Tibial nerve (tissue), 4 donors: Measurements from ENCODE around the gene TTC31. TPM values are rescaled to one million over a fixed set of nuclear protein-coding genes. Genes with fewer than 3 reads are reported as not detected.

Source experiments
- DNase-seq, 2 donors: peaks; one replicate each; pipeline ENCODE4 v3.0.0-alpha.2; 2019; ENCODE audit warnings: low spot score in 2 of 2
- H3K27ac ChIP-seq, 4 donors: fragments of 200-600 bp; sonication (generic) in 3 of 4; one replicate each; pipeline ENCODE4 v1.5.1; 2017 to 2019; ENCODE audit warnings: mild to moderate bottlenecking in 1 of 4
- H3K27me3 ChIP-seq, 2 donors: fragments of 200-600 bp; sonication (generic) in 1 of 2; one replicate each; pipeline versions ENCODE4 v1.5.1 to v1.6.0; 2017 to 2019
- H3K36me3 ChIP-seq, 3 donors: fragments of 200-600 bp; sonication (generic); one replicate each; pipeline ENCODE4 v1.5.1; 2018 to 2019
- H3K4me1 ChIP-seq, 4 donors: fragments of 200-600 bp; sonication (generic) in 3 of 4; one replicate each; pipeline ENCODE4 v1.5.1; 2017 to 2019
- H3K4me3 ChIP-seq, 4 donors: fragments of 200-600 bp; sonication (generic) in 3 of 4; one replicate each; pipeline ENCODE4 v1.5.1; 2017 to 2019; ENCODE audit warnings: mild to moderate bottlenecking in 1 of 4, moderate library complexity in 1 of 4
- H3K9me3 ChIP-seq, 4 donors: fragments of 200-600 bp; sonication (generic) in 3 of 4; one replicate each; pipeline ENCODE4 v1.5.1; 2017 to 2019
- EP300 ChIP-seq, 2 donors: sonication (generic); formaldehyde crosslinking; IDR thresholded peaks; one replicate each; pipeline ENCODE4 v1.6.1; 2017; ENCODE audit warnings: antibody characterized with exemption in 2 of 2, mild to moderate bottlenecking in 1 of 2
- POLR2A ChIP-seq, 2 donors: fragments of 450-650 bp; IDR thresholded peaks; one replicate each; pipeline ENCODE4 v1.6.1; 2017; ENCODE audit warnings: antibody characterized with exemption in 2 of 2, mild to moderate bottlenecking in 2 of 2, moderate library complexity in 2 of 2
- WGBS, 2 donors: methylation state at CpG; one replicate each; pipeline ENCODE4 v1.1.5; 2018; 5-methylcytosine and 5-hydroxymethylcytosine counted together
- total RNA-seq, 4 donors: library from RNA; depleted of rRNA; stranded (reverse); fragments of >200 nt; gene quantifications; one replicate each; pipeline ENCODE4 v1.1.0, GENCODE V29; 2016
- TF ChIP-seq, protein P1 (sequence below), 5 experiments: fragments of 200-600 bp in 3 of 5; fragments of 450-650 bp in 2 of 5; sonication (generic) in 3 of 5; IDR thresholded peaks; one replicate each; pipeline ENCODE4 v1.5.1; 2016 to 2019; ENCODE audit warnings: antibody characterized with exemption in 5 of 5, mild to moderate bottlenecking in 3 of 5, moderate library complexity in 2 of 5

The TTC31 gene
- total RNA-seq, 4 donors from 2014 or later: 14.6 to 43.3 (median 36.4) TPM

DNA sequence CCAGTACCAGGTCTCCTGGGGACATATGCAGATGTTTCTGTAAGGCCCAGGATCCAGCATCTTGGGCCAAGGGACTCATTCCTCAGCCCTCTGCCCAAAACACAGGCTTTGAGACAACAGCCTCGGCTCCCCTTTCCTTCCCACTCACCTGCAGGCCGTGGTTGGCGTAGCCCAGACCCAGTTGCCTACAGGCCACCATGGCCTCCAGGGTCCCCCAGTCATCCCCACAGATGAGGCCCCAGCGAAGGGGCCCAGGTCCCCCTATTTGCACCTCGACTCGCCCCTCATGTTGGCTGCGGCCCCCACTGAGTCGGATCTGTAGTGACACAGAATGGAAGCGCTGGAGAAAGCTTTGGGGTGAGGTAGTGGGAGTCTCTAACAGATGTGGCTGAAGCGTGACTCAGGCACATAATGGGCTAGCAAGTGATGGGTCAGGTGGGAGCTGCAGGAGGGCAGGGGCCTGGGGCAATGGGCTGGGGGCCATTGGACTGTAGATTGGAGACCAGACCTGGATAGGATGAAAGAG is 52.6 kb downstream of the TTC31 start:
- TF ChIP-seq, protein P1, sequence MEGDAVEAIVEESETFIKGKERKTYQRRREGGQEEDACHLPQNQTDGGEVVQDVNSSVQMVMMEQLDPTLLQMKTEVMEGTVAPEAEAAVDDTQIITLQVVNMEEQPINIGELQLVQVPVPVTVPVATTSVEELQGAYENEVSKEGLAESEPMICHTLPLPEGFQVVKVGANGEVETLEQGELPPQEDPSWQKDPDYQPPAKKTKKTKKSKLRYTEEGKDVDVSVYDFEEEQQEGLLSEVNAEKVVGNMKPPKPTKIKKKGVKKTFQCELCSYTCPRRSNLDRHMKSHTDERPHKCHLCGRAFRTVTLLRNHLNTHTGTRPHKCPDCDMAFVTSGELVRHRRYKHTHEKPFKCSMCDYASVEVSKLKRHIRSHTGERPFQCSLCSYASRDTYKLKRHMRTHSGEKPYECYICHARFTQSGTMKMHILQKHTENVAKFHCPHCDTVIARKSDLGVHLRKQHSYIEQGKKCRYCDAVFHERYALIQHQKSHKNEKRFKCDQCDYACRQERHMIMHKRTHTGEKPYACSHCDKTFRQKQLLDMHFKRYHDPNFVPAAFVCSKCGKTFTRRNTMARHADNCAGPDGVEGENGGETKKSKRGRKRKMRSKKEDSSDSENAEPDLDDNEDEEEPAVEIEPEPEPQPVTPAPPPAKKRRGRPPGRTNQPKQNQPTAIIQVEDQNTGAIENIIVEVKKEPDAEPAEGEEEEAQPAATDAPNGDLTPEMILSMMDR (IDR thresholded peaks at IDR 0.05): no peak
- 87 to 92% methylated on average over 10 of the region's 10 CpGs for WGBS, 2 donors

DNA sequence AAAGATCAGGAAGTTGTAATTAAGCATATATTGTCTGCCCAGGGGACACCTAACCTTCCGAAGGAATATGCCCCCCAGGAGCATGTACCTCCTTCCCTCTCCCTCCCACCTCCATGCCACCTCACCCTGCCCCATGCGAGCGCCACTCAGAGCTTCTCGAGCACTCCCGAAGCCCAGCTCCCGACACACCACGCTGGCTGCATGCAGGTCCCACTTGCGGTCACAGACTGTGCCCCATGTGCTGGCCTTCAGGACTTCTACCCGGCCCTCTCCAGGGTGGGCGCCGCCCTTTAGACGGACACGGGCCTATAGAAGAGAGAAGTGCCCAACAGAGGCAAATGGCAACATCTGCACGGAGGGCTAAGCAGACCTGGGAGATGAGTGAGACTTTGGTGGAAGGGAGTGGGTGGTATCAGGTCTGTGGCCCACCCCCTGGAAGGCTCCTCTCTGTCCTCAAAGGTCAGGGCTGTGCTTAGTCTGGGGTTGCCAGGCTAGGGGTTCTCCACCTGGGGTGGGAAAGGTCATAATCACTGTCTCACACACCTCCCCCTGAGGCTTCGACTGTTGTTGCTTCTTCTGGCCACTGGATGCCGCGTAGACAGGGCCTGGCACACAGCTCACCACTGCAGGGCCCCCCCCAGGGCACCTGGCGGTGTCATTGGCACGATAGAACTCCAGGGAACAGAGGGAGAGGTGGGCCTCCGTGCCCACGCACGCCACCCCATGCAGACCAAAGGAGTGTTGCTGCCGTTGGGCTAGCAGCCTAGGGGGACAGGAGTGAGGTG is 53.5 kb downstream of the TTC31 start:
- no peak overlapping the region for H3K4me3 ChIP-seq
- H3K36me3 ChIP-seq: peaks cover 0 to 45% (median 0%) of the 10 kb centered on the region in 3 donors
- no peaks in the 10 kb centered on the region for H3K9me3 ChIP-seq
- peaks cover 0 to 8% (median 2%) of the 10 kb centered on the region in 4 donors for H3K4me1 ChIP-seq
- no peak for DNase-seq
- no peak overlapping the region for H3K27ac ChIP-seq
- no peaks in the 10 kb centered on the region for H3K27me3 ChIP-seq
- 84 to 86% methylated on average over 23 of the region's 23 CpGs for WGBS, 2 donors
- no peak for TF ChIP-seq EP300 (IDR thresholded peaks at IDR 0.05)
- no peak for TF ChIP-seq POLR2A (IDR thresholded peaks at IDR 0.05)
- TF ChIP-seq, protein P1 (IDR thresholded peaks at IDR 0.05): no peak

More for the DNA sequence above, 52.6 kb downstream of the TTC31 start:
- H3K4me3 ChIP-seq: no peak overlapping the region
- H3K4me1 ChIP-seq: peaks cover 0 to 16% (median 9%) of the 10 kb centered on the region in 4 donors
- DNase-seq: no peak
- peaks cover 0 to 41% (median 0%) of the 10 kb centered on the region in 3 donors for H3K36me3 ChIP-seq
- no peaks in the 10 kb centered on the region for H3K27me3 ChIP-seq
- H3K27ac ChIP-seq: no peak overlapping the region
- H3K9me3 ChIP-seq: no peaks in the 10 kb centered on the region

DNA sequence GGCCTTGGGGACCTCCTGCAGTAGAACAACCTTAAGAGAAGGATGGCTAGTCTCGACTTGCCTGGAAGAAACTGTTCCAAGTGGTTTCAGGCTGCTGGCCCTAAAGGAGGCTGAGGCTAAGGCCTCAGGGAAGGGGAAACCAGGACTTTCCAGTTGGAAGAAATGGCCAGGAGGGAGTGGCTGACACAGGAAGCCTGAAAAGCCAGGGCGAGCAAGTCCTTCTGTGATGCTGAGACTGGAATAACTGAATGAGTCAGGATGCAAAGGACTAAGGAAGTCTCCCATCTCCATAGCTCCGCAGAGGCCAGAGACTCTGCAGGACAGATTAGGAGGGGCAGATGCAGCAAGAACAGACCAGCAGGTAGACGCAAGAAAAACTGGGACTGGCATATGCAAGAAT is 54.3 kb downstream of the TTC31 start:
- WGBS, 2 donors: 57 to 70% methylated on average over 4 of the region's 4 CpGs
- no peaks in the 10 kb centered on the region for H3K27me3 ChIP-seq
- TF ChIP-seq POLR2A (IDR thresholded peaks at IDR 0.05) (no peak), EP300 (IDR thresholded peaks at IDR 0.05) (no peak)
- TF ChIP-seq, protein P1 (IDR thresholded peaks at IDR 0.05): no peak

DNA sequence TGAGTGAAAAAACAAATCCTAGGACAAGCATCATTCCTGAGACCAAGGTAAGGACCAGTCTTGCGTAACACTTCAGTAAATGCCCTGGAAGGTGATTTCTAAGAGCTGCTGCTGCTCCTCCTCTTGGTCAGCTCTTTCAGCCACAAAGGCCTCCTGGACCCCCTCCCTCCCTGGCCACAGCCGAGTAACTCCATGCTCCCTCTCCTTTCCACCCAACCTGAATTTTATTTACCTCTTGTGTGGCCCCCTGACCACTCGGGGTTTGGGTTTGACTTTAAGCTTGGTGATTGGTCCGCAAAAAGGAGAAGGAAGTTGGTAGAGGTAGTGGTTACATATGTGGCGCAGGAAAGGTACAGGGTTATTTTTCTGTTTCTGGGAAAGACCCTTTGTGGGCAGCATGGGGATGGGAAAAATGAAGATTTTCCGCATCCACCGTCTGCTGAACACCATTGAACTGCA is 56.0 kb downstream of the TTC31 start:
- WGBS, 2 donors: 75% methylated on average over 7 of the region's 7 CpGs
- DNase-seq: no peak
- Histone ChIP-seq H3K27ac (no peak overlapping the region), H3K36me3 (peaks cover 0 to 21% (median 0%) of the 10 kb centered on the region in 3 donors), H3K4me1 (no peaks in the 10 kb centered on the region), H3K27me3 (no peaks in the 10 kb centered on the region), H3K9me3 (no peaks in the 10 kb centered on the region), H3K4me3 (no peak overlapping the region)
- no peak for TF ChIP-seq EP300 (IDR thresholded peaks at IDR 0.05)
- TF ChIP-seq POLR2A (IDR thresholded peaks at IDR 0.05): no peak
- TF ChIP-seq, protein P1 (IDR thresholded peaks at IDR 0.05): no peak

More for the DNA sequence above, 54.3 kb downstream of the TTC31 start:
- no peaks in the 10 kb centered on the region for H3K9me3 ChIP-seq
- H3K27ac ChIP-seq: no peak overlapping the region
- no peak overlapping the region for H3K4me3 ChIP-seq
- DNase-seq: no peak
- H3K4me1 ChIP-seq: no peaks in the 10 kb centered on the region
- peaks cover 0 to 37% (median 0%) of the 10 kb centered on the region in 3 donors for H3K36me3 ChIP-seq

DNA sequence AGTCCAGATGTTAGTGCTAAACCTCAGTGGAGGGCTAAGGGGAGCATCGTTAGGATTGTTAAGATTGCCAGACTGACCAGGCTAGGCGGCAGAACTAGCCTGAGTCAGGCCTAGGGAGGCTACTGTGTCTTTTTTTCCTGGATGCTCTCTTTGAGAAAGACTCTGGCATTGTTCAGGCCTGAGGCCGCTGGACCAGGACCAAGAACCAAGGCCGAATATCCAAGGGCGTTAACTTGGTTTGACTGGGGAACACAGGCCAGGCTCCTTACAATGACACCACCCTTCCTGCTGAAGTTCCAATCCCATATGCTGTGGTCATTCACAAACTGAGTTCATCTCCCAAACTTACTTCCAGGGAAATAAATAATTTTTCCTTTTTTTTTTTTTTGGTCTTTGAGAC is 57.4 kb downstream of the TTC31 start:
- Histone ChIP-seq H3K4me3 (no peak overlapping the region), H3K27me3 (no peaks in the 10 kb centered on the region), H3K36me3 (peaks cover 0 to 8% (median 0%) of the 10 kb centered on the region in 3 donors), H3K27ac (peak overlapping the region in 1 of 4 donors; percentile 36), H3K9me3 (no peaks in the 10 kb centered on the region), H3K4me1 (no peaks in the 10 kb centered on the region)
- TF ChIP-seq, protein P1 (IDR thresholded peaks at IDR 0.05): no peak
- TF ChIP-seq EP300 (IDR thresholded peaks at IDR 0.05) (no peak), POLR2A (IDR thresholded peaks at IDR 0.05) (no peak)
- WGBS, 2 donors: 69 to 73% methylated on average over 5 of the region's 5 CpGs
- peak in 1 of 2 donors; percentile 48 for DNase-seq
